ENCODE data around the gene MYT1. TPM values are rescaled to one million over a fixed set of nuclear protein-coding genes. Genes with fewer than 3 reads are reported as not detected.

MYT1 gene
- total and polyA plus RNA-seq, 2 of the 8 experiments (the other 6 are each of a cell fraction or from before 2014, with no cell fraction given), result 0.63 to 2.0 TPM

GRCh38 chr20:64188682-64189529 lies 24.7 kb downstream of the MYT1 start:
- Histone ChIP-seq H3K23me2 (ENCODE audit: low read depth, low read length) (no peaks in the 10 kb centered on the region), H4K5ac (ENCODE audit: insufficient read length, low read depth, low read length) (no peak overlapping the region), H3K9me3 (ENCODE audit: insufficient read depth in 2 of 2, low read depth in 1 of 2, low read length in 1 of 2) (peaks cover 0 to 11% of the 10 kb centered on the region in 2 experiments; a peak in 2 of 4 replicates), H4K20me1 (replicated peaks in 1 of 2; ENCODE audit: control insufficient read depth in 1 of 2, insufficient read depth in 2 of 2, low read length in 2 of 2) (no peaks in the 10 kb centered on the region), H3K4me1 (replicated peaks in 1 of 4; ENCODE audit: control insufficient read depth in 3 of 4, insufficient read depth in 4 of 4, low read length in 3 of 4) (peaks cover 9 to 30% (median 14%) of the 10 kb centered on the region in 4 experiments), H3K27ac (ENCODE audit: low read depth, low read length) (peak overlapping the region; percentile 32; the same call in 1 of the 2 replicates), H3K56ac (replicated peaks; ENCODE audit: insufficient read length, low read depth, low read length) (no peak overlapping the region), H4K8ac (ENCODE audit: extremely low read depth, insufficient read depth, low read length) (no peak overlapping the region), H2BK20ac (ENCODE audit: low read length) (peak overlapping the region; percentile 91; the same call in 1 of the 2 replicates), H2BK120ac (replicated peaks; ENCODE audit: low read depth, low read length) (no peak overlapping the region), H3K27me3 (replicated peaks in 1 of 4; ENCODE audit: control insufficient read depth in 3 of 4, extremely low read depth in 1 of 4, insufficient read depth in 3 of 4, low read length in 3 of 4) (no peaks in the 10 kb centered on the region; a peak in 1 of 7 replicates), H3K23ac (ENCODE audit: insufficient read length) (no peak overlapping the region), H3K79me1 (ENCODE audit: low read depth, low read length) (no peaks in the 10 kb centered on the region), H2BK12ac (ENCODE audit: low read depth, low read length) (peak overlapping the region; percentile 71), H3K36me3 (ENCODE audit: control insufficient read depth in 2 of 4, insufficient read depth in 4 of 4, low read length in 3 of 4) (0 out of 8 replicates have a peak, but pooled peaks cover 0 to 2% (median 0%) of the 10 kb centered on the region in 4 experiments), H3K4me3 (ENCODE audit: extremely low read depth in 1 of 4, insufficient read depth in 2 of 4, low read depth in 3 of 4, low read length in 4 of 4) (peak overlapping the region in 1 of 4 experiments; percentile 7; a peak in 1 of 8 replicates), H3K9ac (replicated peaks in 1 of 4; ENCODE audit: extremely low read depth in 1 of 4, low read depth in 3 of 4, low read length in 3 of 4) (peak overlapping the region in 2 of 4 experiments; percentile 16 to 62; a peak in 2 of 7 replicates), H2AK5ac (ENCODE audit: low read depth, low read length) (peak overlapping the region; percentile 93), H2BK5ac (ENCODE audit: low read depth, low read length) (peak overlapping the region; percentile 41; the same call in 1 of the 2 replicates), H3K14ac (ENCODE audit: insufficient read length) (no peak overlapping the region), H3K4me2 (ENCODE audit: insufficient read depth in 1 of 2, low read depth in 2 of 2, low read length in 2 of 2) (peak overlapping the region; percentile 47 to 50), H2AFZ (ENCODE audit: low read length) (no peak overlapping the region), H2BK15ac (ENCODE audit: low read length) (peak overlapping the region; percentile 50; the same call in 1 of the 2 replicates), H3K4ac (replicated peaks; ENCODE audit: insufficient read length, low read depth, low read length) (no peak overlapping the region), H3K18ac (ENCODE audit: extremely low read depth, low read length) (peak overlapping the region; percentile 9; the same call in 1 of the 2 replicates), H3K79me2 (ENCODE audit: control insufficient read depth in 1 of 2, insufficient read depth in 2 of 2, low read length in 2 of 2) (no peaks in the 10 kb centered on the region), H4K91ac (replicated peaks; ENCODE audit: insufficient read length, low read length) (peak overlapping the region; percentile 6)
- DNase-seq (ENCODE audit: low read depth in 1 of 2, low spot score in 2 of 2), result peak in 1 of 2 experiments; percentile 10
- WGBS, 2 experiments (ENCODE audit: extremely low coverage in 1 of 2, insufficient coverage in 1 of 2, insufficient read length in 1 of 2, insufficient replicate concordance in 2 of 2, low coverage in 1 of 2, low lambda C conversion rate in 2 of 2, missing lambda C conversion rate in 1 of 2), result 58% methylated on average over 21 of the region's 21 CpGs; no CpG with 5 or more reads in 1 of the 2 experiments
- ChIA-PET POLR2A (ENCODE audit: partially characterized antibody) (interaction anchor here (1.0 kb wide), 1 partner anchor 36 kb away, joined by 4 read pairs; no protein-coding TSS in a partner anchor), CTCF (ENCODE audit: partially characterized antibody) (interaction anchor here (0.9 to 2.5 kb wide), 8 partner anchors 11 to 236 kb away, joined by 3 to 8 read pairs (median 4); no protein-coding TSS in a partner anchor)
- FAIRE-seq, result peak; percentile 91
- no peak for TF ChIP-seq CBX8 (IDR thresholded peaks at IDR 0.05; ENCODE audit: borderline replicate concordance, low read depth, low read length)
- TF ChIP-seq NRF1 (IDR thresholded peaks at IDR 0.05; ENCODE audit: low read depth, low read length), result no peak
- peak; percentile 44; the same call in 1 of the 2 replicates for TF ChIP-seq CREB1 (IDR thresholded peaks at IDR 0.05)
- TF ChIP-seq POLR2AphosphoS5 (IDR thresholded peaks at IDR 0.05; ENCODE audit: low read depth, low read length), result no peak
- TF ChIP-seq KDM4A (IDR thresholded peaks at IDR 0.05; ENCODE audit: low read depth, low read length, severe bottlenecking), result no peak
- TF ChIP-seq CTBP2 (IDR thresholded peaks at IDR 0.05; ENCODE audit: borderline replicate concordance, insufficient read depth, insufficient read length, low read length), result no peak
- no peak for TF ChIP-seq CHD1 (IDR thresholded peaks at IDR 0.05; ENCODE audit: low read depth, low read length)
- TF ChIP-seq E2F6 (IDR thresholded peaks at IDR 0.05), result no peak
- TF ChIP-seq SIRT6 (IDR thresholded peaks at IDR 0.05; ENCODE audit: low read length), result no peak
- TF ChIP-seq POLR2A (IDR thresholded peaks at IDR 0.05; ENCODE audit: control extremely low read depth in 1 of 2, low read depth in 2 of 2, low read length in 2 of 2), result no peak
- no peak for TF ChIP-seq SUZ12 (IDR thresholded peaks at IDR 0.05; ENCODE audit: low read length)

All from H1 (cell line).